ENCODE data around the gene KLHL2.

DNA sequence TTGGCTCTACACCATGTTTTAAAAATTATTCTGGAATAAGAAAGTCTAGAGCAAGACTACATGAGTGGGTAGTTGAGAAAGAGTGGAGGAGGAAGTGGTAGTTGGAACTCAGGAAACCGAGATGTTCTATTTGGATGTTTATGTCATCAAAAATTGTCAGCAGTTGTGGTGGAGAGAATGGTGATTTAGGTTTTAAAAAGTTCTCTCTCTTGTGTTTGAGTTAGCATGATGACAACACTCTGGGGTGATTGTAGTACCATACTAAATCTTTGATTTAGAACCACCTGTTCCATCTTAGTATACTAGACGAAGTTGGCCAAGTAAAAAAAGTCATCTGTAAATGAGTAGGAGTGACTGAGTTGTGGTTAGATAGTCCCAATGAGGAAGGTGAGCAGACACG is 40.7 kb downstream of the KLHL2 start:
- TF ChIP-seq, protein P1, sequence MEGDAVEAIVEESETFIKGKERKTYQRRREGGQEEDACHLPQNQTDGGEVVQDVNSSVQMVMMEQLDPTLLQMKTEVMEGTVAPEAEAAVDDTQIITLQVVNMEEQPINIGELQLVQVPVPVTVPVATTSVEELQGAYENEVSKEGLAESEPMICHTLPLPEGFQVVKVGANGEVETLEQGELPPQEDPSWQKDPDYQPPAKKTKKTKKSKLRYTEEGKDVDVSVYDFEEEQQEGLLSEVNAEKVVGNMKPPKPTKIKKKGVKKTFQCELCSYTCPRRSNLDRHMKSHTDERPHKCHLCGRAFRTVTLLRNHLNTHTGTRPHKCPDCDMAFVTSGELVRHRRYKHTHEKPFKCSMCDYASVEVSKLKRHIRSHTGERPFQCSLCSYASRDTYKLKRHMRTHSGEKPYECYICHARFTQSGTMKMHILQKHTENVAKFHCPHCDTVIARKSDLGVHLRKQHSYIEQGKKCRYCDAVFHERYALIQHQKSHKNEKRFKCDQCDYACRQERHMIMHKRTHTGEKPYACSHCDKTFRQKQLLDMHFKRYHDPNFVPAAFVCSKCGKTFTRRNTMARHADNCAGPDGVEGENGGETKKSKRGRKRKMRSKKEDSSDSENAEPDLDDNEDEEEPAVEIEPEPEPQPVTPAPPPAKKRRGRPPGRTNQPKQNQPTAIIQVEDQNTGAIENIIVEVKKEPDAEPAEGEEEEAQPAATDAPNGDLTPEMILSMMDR (IDR thresholded peaks at IDR 0.05; ENCODE audit: poor library complexity): no peak
- no peak for TF ChIP-seq EZH2 (IDR thresholded peaks at IDR 0.05; ENCODE audit: borderline replicate concordance)
- no peak for TF ChIP-seq EZH2phosphoT487 (IDR thresholded peaks at IDR 0.05; ENCODE audit: low read depth, severe bottlenecking, unreplicated experiment)
